ENCODE measurements around the gene FAM186B.

DNA sequence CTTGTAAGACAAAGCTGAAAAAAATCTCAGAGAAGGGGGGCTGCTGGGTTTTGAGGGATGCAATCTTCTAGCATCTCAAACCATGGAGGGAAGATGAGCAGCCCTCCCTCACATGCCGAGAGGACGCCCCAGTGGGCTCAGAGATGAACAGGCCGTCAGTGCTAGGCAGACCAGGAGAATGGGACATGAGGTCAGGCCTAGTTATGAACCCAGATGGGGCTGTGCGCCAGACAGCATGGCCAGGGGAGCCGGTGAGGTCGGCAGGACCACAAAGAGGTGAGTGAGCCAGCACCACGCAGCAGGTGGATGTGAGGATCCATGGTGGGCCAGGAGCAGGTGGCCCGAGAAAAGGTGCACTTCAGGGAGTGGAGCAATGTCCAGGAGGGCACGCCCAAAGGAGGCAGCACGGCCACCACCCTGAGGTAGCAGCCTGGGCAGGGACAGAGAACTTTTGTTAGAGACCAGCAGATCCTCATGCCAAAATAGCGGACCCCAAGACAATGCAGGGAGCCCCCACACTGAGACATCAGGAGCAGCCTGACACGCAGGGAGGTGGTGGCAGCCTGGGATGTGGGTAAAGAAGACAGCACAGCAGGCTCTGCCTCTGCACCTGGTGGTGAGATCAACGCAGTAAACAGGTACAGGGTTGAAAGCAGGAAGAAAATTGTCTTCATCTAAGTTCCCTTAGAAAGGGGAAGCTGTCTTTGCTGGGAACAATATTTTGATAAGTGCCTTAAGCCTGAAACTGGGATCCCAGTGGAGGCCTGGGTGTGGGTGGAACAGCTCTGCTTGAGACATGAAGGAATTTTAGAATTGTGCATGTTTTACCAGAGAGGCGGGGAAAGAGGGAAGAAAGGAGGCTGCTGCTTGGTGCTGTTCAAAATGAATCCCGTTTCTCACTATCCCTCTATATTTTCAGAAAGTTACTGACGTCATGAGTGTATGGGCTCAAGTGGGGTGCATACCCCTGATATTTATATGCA lies 19.7 kb downstream of the FAM186B start:
- TF ChIP-seq, protein P1, sequence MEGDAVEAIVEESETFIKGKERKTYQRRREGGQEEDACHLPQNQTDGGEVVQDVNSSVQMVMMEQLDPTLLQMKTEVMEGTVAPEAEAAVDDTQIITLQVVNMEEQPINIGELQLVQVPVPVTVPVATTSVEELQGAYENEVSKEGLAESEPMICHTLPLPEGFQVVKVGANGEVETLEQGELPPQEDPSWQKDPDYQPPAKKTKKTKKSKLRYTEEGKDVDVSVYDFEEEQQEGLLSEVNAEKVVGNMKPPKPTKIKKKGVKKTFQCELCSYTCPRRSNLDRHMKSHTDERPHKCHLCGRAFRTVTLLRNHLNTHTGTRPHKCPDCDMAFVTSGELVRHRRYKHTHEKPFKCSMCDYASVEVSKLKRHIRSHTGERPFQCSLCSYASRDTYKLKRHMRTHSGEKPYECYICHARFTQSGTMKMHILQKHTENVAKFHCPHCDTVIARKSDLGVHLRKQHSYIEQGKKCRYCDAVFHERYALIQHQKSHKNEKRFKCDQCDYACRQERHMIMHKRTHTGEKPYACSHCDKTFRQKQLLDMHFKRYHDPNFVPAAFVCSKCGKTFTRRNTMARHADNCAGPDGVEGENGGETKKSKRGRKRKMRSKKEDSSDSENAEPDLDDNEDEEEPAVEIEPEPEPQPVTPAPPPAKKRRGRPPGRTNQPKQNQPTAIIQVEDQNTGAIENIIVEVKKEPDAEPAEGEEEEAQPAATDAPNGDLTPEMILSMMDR (IDR thresholded peaks at IDR 0.05) = no peak
- no peak for TF ChIP-seq POLR2A (IDR thresholded peaks at IDR 0.05)
